Progenitor cell of endocrine pancreas (in vitro differentiated cells): ENCODE results near the gene SLC25A22. TPM values are rescaled to one million over a fixed set of nuclear protein-coding genes. Genes with fewer than 3 reads are reported as not detected.

Experiments
- DNase-seq: peaks from one replicate; pipeline ENCODE4 v3.0.0; 2021; ENCODE audit warnings: low spot score; ENCODE audit not compliant: unreplicated experiment
- H3K27ac Mint-ChIP-seq: 2 replicates; pipeline ENCODE4 v1.8.0; 2021; ENCODE audit warnings: mild to moderate bottlenecking, moderate library complexity, mixed read lengths
- H3K27me3 Mint-ChIP-seq: 2 replicates; pipeline ENCODE4 v1.8.0; 2021; ENCODE audit warnings: mixed read lengths
- H3K36me3 Mint-ChIP-seq: 2 replicates; pipeline ENCODE4 v1.8.0; 2022; ENCODE audit warnings: mixed read lengths; ENCODE audit not compliant: insufficient read depth
- H3K4me1 Mint-ChIP-seq: 2 replicates; pipeline ENCODE4 v1.8.0; 2021; ENCODE audit warnings: low read depth, mixed read lengths
- H3K4me3 Mint-ChIP-seq: 2 replicates; pipeline ENCODE4 v1.8.0; 2021; ENCODE audit warnings: low read depth, mild to moderate bottlenecking, moderate library complexity, mixed read lengths
- H3K9me3 Mint-ChIP-seq: 2 replicates; pipeline ENCODE4 v1.8.0; 2021; ENCODE audit warnings: low read depth, mixed read lengths
- CTCF ChIP-seq: fragments of 200-600 bp; sonication (generic); IDR thresholded peaks from one replicate; pipeline ENCODE4 v1.5.0; 2021; ENCODE audit warnings: antibody characterized with exemption, mild to moderate bottlenecking; ENCODE audit not compliant: unreplicated experiment
- total RNA-seq: library from RNA; stranded (reverse); gene quantifications from 2 replicates; pipeline ENCODE4 v1.2.1, GENCODE V29; 2021

Gene SLC25A22
- total RNA-seq, 1 donor from 2014 or later = 40.5 TPM

- Mint-ChIP-seq H3K27ac (peak overlapping the region; percentile 78), H3K9me3 (no peaks in the 10 kb centered on the region), H3K36me3 (peaks cover 4% of the 10 kb centered on the region), H3K27me3 (no peaks in the 10 kb centered on the region), H3K4me1 (peaks cover 4% of the 10 kb centered on the region), H3K4me3 (peak overlapping the region; percentile 77)
- TF ChIP-seq CTCF = no peak
- DNase-seq = peak; percentile 60
Observed at GRCh38 chr11:819943-820649, 22.0 kb upstream of the SLC25A22 start.

GRCh38 chr11:819129-819931 is 21.2 kb upstream of the SLC25A22 start:
- peak; percentile 83 for DNase-seq
- H3K4me1 Mint-ChIP-seq = peaks cover 2% of the 10 kb centered on the region
- H3K4me3 Mint-ChIP-seq = peak overlapping the region; percentile 77
- H3K9me3 Mint-ChIP-seq = no peaks in the 10 kb centered on the region
- H3K27ac Mint-ChIP-seq = no peak overlapping the region
- TF ChIP-seq CTCF = peak; percentile 26
- peaks cover 2% of the 10 kb centered on the region for H3K36me3 Mint-ChIP-seq
- H3K27me3 Mint-ChIP-seq = no peaks in the 10 kb centered on the region

GRCh38 chr11:818396-819128 is 20.5 kb upstream of the SLC25A22 start, which contains the start of gene PNPLA2:
TSS of gene PNPLA2 (plus strand) at chr11:818914. CDS start at chr11:819719, 805 bp downstream.
- no peak for TF ChIP-seq CTCF
- Mint-ChIP-seq H3K4me3 (peak within 1 kb of the TSS; percentile 77), H3K4me1 (peaks cover 2% of the 10 kb centered on the region), H3K36me3 (peaks cover 4% of the 10 kb centered on the region), H3K27me3 (no peaks in the 10 kb centered on the region), H3K27ac (peak within 1 kb of the TSS; percentile 56), H3K9me3 (no peaks in the 10 kb centered on the region)
- DNase-seq = no peak

GRCh38 chr11:816433-816779 is 18.3 kb upstream of the SLC25A22 start:
- H3K27ac Mint-ChIP-seq = no peak overlapping the region
- no peak for TF ChIP-seq CTCF
- H3K9me3 Mint-ChIP-seq = no peaks in the 10 kb centered on the region
- no peak overlapping the region for H3K4me3 Mint-ChIP-seq
- DNase-seq = no peak
- peaks cover 5% of the 10 kb centered on the region for H3K36me3 Mint-ChIP-seq
- peaks cover 2% of the 10 kb centered on the region for H3K4me1 Mint-ChIP-seq
- H3K27me3 Mint-ChIP-seq = no peaks in the 10 kb centered on the region
